Esophagus muscularis mucosa (tissue), 4 donors: ENCODE measurements around the gene INHBA. TPM values are rescaled to one million over a fixed set of nuclear protein-coding genes. Genes with fewer than 3 reads are reported as not detected.

Experiments used
- DNase-seq: peaks from one replicate; pipeline ENCODE4 v3.0.0-alpha.2; 2017; ENCODE audit errors: extremely low spot score
- H3K27ac ChIP-seq, 4 donors: fragments of 200-600 bp; sonication (generic); replicated peaks in 1 of 4; 1 replicate in 3 of 4; 2 replicates in 1 of 4; pipeline ENCODE4 v1.5.1; 2016 to 2019; ENCODE audit warnings: mild to moderate bottlenecking in 1 of 4
- H3K27me3 ChIP-seq, 4 donors: fragments of 200-600 bp; sonication (generic); one replicate each; pipeline versions ENCODE4 v1.5.1 to v1.6.0; 2016 to 2019
- H3K36me3 ChIP-seq, 4 donors: fragments of 200-600 bp; sonication (generic); one replicate each; pipeline ENCODE4 v1.5.1; 2016 to 2019
- H3K4me1 ChIP-seq, 4 donors: fragments of 200-600 bp; sonication (generic); one replicate each; pipeline ENCODE4 v1.5.1; 2016 to 2019
- H3K4me3 ChIP-seq, 4 donors: fragments of 200-600 bp; sonication (generic); 1 replicate in 2 of 4; 2 replicates in 2 of 4; pipeline ENCODE4 v1.5.1; 2016 to 2019; ENCODE audit warnings: mild to moderate bottlenecking in 4 of 4, moderate library complexity in 1 of 4
- H3K9me3 ChIP-seq, 4 donors: fragments of 200-600 bp; sonication (generic); 1 replicate in 3 of 4; 2 replicates in 1 of 4; pipeline ENCODE4 v1.5.1; 2016 to 2019
- EP300 ChIP-seq: sonication (generic); formaldehyde crosslinking; IDR thresholded peaks from one replicate; pipeline ENCODE4 v1.6.1; 2017; ENCODE audit warnings: antibody characterized with exemption
- POLR2A ChIP-seq: fragments of 450-650 bp; IDR thresholded peaks from one replicate; pipeline ENCODE4 v1.6.1; 2017; ENCODE audit warnings: antibody characterized with exemption, moderate library complexity, mild to moderate bottlenecking, low read depth
- POLR2AphosphoS5 ChIP-seq, 2 donors: sonication (generic); formaldehyde crosslinking; IDR thresholded peaks; one replicate each; pipeline ENCODE4 v1.6.1; 2017; ENCODE audit warnings: antibody characterized with exemption in 2 of 2
- intact Hi-C: fragments of 100-400 bp; cut with DNase I; formaldehyde crosslinking; loops from one replicate; pipeline ENCODE4 v1.15.1; 2023
- total RNA-seq, 4 donors: library from RNA; depleted of rRNA; stranded (reverse); fragments of >200 nt; gene quantifications; one replicate each; pipeline versions ENCODE4 v1.1.0 to v1.2.1, GENCODE V29; 2016
- TF ChIP-seq, protein P1 (sequence below), 3 experiments: fragments of 200-600 bp in 2 of 3; fragments of 450-650 bp in 1 of 3; sonication (generic) in 2 of 3; IDR thresholded peaks; one replicate each; pipeline ENCODE4 v1.5.1; 2017 to 2019; ENCODE audit warnings: antibody characterized with exemption in 3 of 3, mild to moderate bottlenecking in 2 of 3, moderate library complexity in 1 of 3

INHBA gene
- total RNA-seq, 4 donors from 2014 or later, result 19.2 to 38.6 (median 32.9) TPM

GRCh38 chr7:41637049-41637448 lies 65.8 kb downstream of the INHBA start:
- Histone ChIP-seq H3K4me1 (peaks cover 0 to 6% (median 0%) of the 10 kb centered on the region in 4 donors), H3K27ac (no peak overlapping the region), H3K9me3 (no peaks in the 10 kb centered on the region), H3K36me3 (no peaks in the 10 kb centered on the region), H3K27me3 (no peaks in the 10 kb centered on the region), H3K4me3 (no peak overlapping the region)
- DNase-seq, result no peak
- TF ChIP-seq EP300 (no peak), POLR2A (no peak), POLR2AphosphoS5 (IDR thresholded peaks at IDR 0.05) (no peak)
- TF ChIP-seq, protein P1, sequence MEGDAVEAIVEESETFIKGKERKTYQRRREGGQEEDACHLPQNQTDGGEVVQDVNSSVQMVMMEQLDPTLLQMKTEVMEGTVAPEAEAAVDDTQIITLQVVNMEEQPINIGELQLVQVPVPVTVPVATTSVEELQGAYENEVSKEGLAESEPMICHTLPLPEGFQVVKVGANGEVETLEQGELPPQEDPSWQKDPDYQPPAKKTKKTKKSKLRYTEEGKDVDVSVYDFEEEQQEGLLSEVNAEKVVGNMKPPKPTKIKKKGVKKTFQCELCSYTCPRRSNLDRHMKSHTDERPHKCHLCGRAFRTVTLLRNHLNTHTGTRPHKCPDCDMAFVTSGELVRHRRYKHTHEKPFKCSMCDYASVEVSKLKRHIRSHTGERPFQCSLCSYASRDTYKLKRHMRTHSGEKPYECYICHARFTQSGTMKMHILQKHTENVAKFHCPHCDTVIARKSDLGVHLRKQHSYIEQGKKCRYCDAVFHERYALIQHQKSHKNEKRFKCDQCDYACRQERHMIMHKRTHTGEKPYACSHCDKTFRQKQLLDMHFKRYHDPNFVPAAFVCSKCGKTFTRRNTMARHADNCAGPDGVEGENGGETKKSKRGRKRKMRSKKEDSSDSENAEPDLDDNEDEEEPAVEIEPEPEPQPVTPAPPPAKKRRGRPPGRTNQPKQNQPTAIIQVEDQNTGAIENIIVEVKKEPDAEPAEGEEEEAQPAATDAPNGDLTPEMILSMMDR (IDR thresholded peaks at IDR 0.05), result no peak
- intact Hi-C loops, result no loop called here
